Measurements from ENCODE around the gene RPS6KA2. TPM values are rescaled to one million over a fixed set of nuclear protein-coding genes. Genes with fewer than 3 reads are reported as not detected.
A peak's percentile ranks its signal among the peaks of the same experiment; 100 is the strongest.

Gene RPS6KA2
- total RNA-seq, 2 experiments from 2014 or later = 9.3 to 10.9 TPM

DNA sequence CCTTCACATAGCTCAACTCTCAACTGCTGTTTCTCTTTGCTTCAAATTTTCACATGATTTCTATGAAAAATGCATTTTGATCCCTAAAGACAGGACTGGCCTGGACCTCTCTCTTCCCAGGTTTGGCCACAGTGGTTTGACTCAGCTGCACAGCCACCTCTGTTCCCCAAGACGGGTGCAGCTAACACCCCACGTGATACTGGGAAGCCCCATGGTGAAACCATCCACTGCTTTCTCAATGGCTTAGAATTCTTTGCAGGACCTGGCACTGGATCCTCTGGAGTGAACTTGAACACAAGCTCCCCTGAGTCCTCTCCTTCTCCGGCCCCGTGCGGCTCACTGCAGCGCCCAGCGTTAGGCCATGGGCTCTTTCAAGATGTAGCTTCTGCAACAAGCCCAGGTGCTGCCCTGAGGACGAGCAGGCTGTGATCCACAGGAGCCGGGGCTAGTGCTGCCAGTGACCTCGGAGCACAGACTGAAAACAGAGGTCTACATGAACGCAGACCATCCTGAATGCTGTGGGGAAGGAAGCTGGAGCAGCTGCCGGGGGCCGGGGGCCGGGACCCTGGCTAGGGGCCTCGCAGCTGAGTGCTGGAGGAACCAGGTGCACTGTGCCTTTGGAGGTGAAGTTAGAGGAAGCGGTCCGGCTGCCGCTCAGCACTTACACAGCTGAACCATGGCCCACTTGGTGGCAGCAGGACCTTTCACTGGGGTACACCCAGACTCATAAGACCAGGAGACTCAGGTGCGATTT lies 185.5 kb downstream of the RPS6KA2 start:
- H3K4me1 Mint-ChIP-seq = peaks cover 9% of the 10 kb centered on the region
- no peaks in the 10 kb centered on the region for H3K9me3 Mint-ChIP-seq (ENCODE audit: low read depth)
- CTCF ChIA-PET = no interaction called here
- no peaks in the 10 kb centered on the region for H3K36me3 Mint-ChIP-seq (ENCODE audit: low read depth)
- ATAC-seq (no peak), DNase-seq (no peak)
- no peaks in the 10 kb centered on the region for H3K27me3 Mint-ChIP-seq
- intact Hi-C loops (cut with DNase I, micrococcal nuclease) = no loop called here
- no peak overlapping the region for H3K4me3 Mint-ChIP-seq
- no peak overlapping the region for H3K27ac Mint-ChIP-seq
- POLR2A ChIA-PET = no interaction called here

DNA sequence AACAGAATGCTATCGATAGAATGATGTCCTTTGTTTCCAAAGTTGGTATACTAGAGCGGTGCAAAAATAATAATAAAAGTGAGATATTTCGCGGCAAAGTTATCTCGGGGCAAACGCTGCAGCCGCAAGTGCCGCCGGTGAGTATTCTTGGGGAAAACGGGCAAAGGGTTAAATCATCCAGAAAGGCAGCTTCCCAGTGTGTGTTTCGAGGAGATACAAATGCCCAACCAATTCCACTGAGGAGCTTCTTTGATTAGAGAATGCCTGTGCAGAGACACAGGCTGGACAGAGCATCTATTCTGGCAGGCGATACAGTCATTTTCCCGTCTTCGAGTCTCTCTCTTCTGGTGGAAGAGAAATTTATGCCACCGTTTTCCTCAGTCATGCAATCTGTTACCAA lies 186.3 kb downstream of the RPS6KA2 start:
- no peak for ATAC-seq
- Mint-ChIP-seq H3K9me3 (ENCODE audit: low read depth) (no peaks in the 10 kb centered on the region), H3K27me3 (no peaks in the 10 kb centered on the region), H3K36me3 (ENCODE audit: low read depth) (no peaks in the 10 kb centered on the region), H3K4me3 (no peak overlapping the region), H3K4me1 (peaks cover 13% of the 10 kb centered on the region), H3K27ac (no peak overlapping the region)
- intact Hi-C loops (cut with DNase I, micrococcal nuclease) = no loop called here
- no peak for DNase-seq
- CTCF ChIA-PET = no interaction called here
- POLR2A ChIA-PET = no interaction called here

DNA sequence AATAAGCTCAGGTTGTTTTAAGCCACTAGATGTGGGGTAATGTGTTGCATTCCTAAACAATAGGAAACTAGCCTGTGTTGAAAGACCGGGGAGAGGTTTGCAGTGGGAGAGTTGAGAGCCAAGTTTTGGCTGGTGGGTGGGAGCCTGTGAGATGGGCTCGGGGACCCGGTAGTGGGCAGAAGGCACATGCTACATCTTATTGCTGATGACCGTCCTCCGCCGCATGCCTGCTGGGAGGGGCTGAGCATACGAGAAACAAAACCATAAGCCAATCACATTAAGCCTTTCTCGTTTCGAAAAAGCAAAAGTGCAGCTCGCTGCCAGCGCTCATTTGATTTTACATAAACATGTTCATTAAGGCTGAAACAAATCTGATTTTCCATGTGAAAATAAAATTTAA lies 186.9 kb downstream of the RPS6KA2 start:
- CTCF ChIA-PET = no interaction called here
- no peaks in the 10 kb centered on the region for H3K9me3 Mint-ChIP-seq (ENCODE audit: low read depth)
- no peak overlapping the region for H3K4me3 Mint-ChIP-seq
- H3K4me1 Mint-ChIP-seq = peaks cover 18% of the 10 kb centered on the region
- intact Hi-C loops (cut with DNase I, micrococcal nuclease) = no loop called here
- no peaks in the 10 kb centered on the region for H3K27me3 Mint-ChIP-seq
- no peaks in the 10 kb centered on the region for H3K36me3 Mint-ChIP-seq (ENCODE audit: low read depth)
- no peak overlapping the region for H3K27ac Mint-ChIP-seq
- ATAC-seq (no peak), DNase-seq (no peak)
- POLR2A ChIA-PET = no interaction called here

DNA sequence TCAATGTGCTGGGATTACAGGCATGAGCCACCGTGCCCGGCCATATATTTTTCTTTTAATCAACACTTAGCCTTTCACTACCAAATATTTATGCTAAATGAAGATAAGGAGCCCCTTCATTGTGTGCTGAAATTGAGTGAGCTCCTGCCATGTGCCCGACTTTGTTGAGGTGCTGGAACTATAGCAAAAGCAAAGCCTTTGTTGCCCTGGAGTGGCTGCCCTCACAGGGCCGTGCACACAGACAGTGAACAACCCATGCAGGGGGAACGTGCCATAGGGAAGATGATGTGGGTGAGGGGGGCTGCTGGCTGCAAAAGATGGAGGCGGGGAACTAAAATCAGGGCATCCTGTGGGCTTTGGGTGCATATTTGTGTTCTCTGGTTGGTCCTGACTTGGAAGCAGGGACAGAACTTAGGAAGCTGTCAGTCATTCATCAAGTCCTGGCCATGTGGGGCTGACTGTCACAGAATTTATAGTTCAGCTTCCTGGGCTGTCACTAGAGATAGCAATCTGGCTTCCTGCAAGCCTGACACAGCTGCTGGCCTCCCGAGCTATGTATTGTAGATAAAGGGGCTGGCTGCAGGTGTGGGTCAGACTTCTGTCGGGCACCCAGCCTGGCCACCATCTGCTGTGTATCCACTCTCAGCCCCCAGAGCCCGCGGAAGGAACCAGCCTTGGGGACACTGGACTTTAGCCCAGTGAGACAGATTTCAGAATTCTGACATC lies 187.5 kb downstream of the RPS6KA2 start:
- no peak for ATAC-seq
- Mint-ChIP-seq H3K4me1 (peaks cover 18% of the 10 kb centered on the region), H3K4me3 (no peak overlapping the region), H3K27ac (no peak overlapping the region), H3K27me3 (no peaks in the 10 kb centered on the region), H3K9me3 (ENCODE audit: low read depth) (no peaks in the 10 kb centered on the region), H3K36me3 (ENCODE audit: low read depth) (no peaks in the 10 kb centered on the region)
- POLR2A ChIA-PET = no interaction called here
- DNase-seq = no peak
- CTCF ChIA-PET = no interaction called here
- intact Hi-C loops (cut with DNase I, micrococcal nuclease) = no loop called here

DNA sequence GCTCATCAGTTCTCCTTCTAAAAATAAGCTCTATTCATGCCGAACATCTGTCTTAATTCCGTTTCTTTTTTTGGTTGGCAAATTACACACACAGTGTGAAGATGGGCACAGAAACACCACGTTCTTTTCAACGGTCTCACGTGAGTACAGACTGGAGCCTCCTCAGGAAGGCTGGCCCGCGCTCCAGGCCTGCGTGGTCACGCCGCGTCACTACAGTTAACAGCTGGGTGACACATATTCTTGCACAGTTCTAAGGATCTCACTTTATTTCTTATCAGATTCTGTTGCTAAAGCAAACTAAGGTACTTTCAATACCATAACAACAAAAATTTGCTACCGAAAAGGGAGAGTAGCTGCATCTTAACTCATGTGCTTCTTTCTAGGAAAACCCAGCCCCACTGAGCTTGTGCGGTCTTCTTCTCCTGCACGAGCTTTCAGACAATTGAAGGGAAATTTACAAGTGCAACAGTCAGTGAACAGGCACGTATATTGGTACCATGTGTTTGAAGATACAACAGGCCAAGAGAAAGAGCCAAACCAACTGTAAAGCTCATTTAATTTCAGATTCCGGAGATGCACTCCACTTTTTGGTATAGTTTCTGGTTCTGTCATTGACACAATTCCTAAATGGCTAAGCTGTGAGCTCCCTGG lies 188.7 kb downstream of the RPS6KA2 start:
- Mint-ChIP-seq H3K27ac (no peak overlapping the region), H3K9me3 (ENCODE audit: low read depth) (no peaks in the 10 kb centered on the region), H3K36me3 (ENCODE audit: low read depth) (no peaks in the 10 kb centered on the region), H3K4me1 (peaks cover 18% of the 10 kb centered on the region), H3K4me3 (no peak overlapping the region), H3K27me3 (no peaks in the 10 kb centered on the region)
- intact Hi-C loops (cut with DNase I, micrococcal nuclease) = no loop called here
- ChIA-PET CTCF (interaction anchor here (0.7 kb wide), 1 partner anchor 147 kb away, joined by 3 read pairs; no protein-coding TSS in a partner anchor), POLR2A (no interaction called here)
- ATAC-seq (no peak), DNase-seq (no peak)

DNA sequence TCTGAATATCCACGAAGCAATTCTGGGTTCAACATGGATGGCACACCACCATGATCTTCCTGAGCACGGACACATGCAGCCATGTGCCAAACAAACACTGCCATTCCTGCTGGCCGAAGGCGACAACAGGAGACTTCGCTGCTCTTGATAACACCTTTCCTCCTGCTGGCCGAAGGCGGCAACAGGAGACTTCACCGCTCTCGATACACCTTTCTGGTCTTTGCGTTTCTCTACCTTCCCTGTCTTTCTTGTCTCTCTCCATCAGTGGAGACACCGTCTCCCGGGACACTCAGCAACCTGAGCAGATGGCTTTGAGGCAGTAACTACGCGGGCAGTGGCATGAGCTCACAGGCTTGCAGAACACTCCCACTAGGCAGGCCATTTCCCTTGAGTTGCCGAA lies 189.4 kb downstream of the RPS6KA2 start:
- ChIA-PET CTCF (no interaction called here), POLR2A (no interaction called here)
- Mint-ChIP-seq H3K27me3 (no peaks in the 10 kb centered on the region), H3K36me3 (ENCODE audit: low read depth) (no peaks in the 10 kb centered on the region), H3K27ac (no peak overlapping the region), H3K9me3 (ENCODE audit: low read depth) (no peaks in the 10 kb centered on the region), H3K4me1 (peaks cover 18% of the 10 kb centered on the region), H3K4me3 (no peak overlapping the region)
- ATAC-seq = no peak
- intact Hi-C loops (cut with DNase I, micrococcal nuclease) = no loop called here
- no peak for DNase-seq

DNA sequence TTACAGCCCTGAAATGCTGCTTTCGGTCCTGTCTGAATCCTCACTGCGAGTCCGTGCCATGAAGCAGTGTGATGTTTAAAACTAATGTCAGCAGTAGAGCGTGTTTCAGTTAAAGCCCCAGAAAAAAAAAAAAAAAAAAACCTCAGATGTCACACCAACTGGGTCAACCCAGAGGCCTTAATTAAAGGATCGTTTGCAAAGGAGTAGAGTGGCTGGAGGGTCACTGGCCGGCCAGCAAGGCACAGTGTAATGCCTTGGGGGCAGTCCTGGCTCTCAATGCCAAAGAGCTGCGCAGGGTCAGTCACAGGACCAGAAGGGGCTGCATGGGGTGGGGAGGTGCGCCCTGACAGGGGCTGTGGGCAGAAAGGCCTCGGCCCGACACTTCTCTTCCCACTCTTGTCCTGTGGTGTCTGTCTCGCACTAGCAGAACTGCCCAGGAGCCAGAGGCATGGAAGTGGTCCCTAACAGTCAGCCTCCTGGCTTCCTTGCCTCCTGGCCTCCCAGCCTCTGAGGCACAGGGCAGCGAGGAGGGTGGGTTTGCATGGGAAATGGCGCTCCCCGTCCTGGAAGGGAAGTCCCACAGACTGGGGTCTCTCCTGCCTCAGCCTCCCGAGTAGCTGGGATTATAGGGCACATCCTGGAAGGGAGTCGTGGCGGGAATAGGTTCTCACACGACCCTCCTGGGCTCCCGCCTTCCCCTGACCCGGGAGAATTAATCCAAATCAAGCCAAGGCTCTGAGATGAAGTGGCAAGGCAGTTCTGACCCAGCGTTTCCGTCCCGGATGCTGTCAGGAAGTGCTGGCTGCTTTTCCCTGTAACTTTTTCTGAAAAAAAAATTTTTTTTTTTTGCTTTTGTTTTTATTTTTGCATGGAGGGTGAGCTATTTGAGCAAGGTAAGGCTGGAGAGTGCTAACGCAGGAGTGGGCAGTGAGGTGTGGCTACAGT lies 190.6 kb downstream of the RPS6KA2 start:
- intact Hi-C loops (cut with DNase I, micrococcal nuclease) = no loop called here
- ATAC-seq (peak; percentile 8), DNase-seq (no peak)
- peaks cover 18% of the 10 kb centered on the region for H3K4me1 Mint-ChIP-seq
- no peaks in the 10 kb centered on the region for H3K9me3 Mint-ChIP-seq (ENCODE audit: low read depth)
- H3K27ac Mint-ChIP-seq = peak overlapping the region; percentile 48
- CTCF ChIA-PET = interaction anchor here (0.6 to 0.8 kb wide), 2 partner anchors 40 to 671 kb away, joined by 3 to 4 read pairs; no protein-coding TSS in a partner anchor
- POLR2A ChIA-PET = interaction anchor here (0.9 kb wide), 1 partner anchor 9 kb away, joined by 5 read pairs; no protein-coding TSS in a partner anchor
- no peaks in the 10 kb centered on the region for H3K36me3 Mint-ChIP-seq (ENCODE audit: low read depth)
- no peaks in the 10 kb centered on the region for H3K27me3 Mint-ChIP-seq
- no peak overlapping the region for H3K4me3 Mint-ChIP-seq

DNA sequence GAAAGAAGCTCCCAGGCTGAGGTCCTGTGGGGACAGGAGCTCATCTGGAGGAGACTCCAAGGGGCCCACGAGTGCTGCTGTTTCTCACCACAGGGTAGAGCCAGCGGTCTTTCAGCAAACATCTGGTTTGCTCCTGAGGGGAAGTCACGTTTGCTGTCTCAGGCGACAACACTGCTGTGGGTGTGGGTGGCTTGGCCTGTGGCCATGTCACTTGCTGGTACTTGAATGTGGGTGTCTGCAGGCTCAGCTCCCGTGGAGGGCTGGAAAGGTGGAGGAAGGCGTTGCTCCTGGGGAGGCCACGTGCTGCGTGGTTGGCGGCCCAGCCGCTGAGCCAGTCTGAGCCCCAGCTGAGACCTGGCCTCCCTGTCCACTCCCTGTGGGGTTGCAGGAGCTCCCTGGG lies 191.5 kb downstream of the RPS6KA2 start:
- ATAC-seq = peak; percentile 58
- H3K27me3 Mint-ChIP-seq = no peaks in the 10 kb centered on the region
- intact Hi-C loops (cut with DNase I, micrococcal nuclease) = no loop called here
- H3K27ac Mint-ChIP-seq = no peak overlapping the region
- CTCF ChIA-PET = interaction anchor here (0.7 to 1.1 kb wide), 3 partner anchors 41 to 92 kb away, joined by 3 to 4 read pairs (median 3); no protein-coding TSS in a partner anchor
- POLR2A ChIA-PET = interaction anchor here (0.9 kb wide), 1 partner anchor 10 kb away, joined by 5 read pairs; no protein-coding TSS in a partner anchor
- DNase-seq = peak; percentile 51
- H3K4me3 Mint-ChIP-seq = no peak overlapping the region
- peaks cover 18% of the 10 kb centered on the region for H3K4me1 Mint-ChIP-seq
- H3K36me3 Mint-ChIP-seq (ENCODE audit: low read depth) = peaks cover under 1% of the 10 kb centered on the region
- no peaks in the 10 kb centered on the region for H3K9me3 Mint-ChIP-seq (ENCODE audit: low read depth)

DNA sequence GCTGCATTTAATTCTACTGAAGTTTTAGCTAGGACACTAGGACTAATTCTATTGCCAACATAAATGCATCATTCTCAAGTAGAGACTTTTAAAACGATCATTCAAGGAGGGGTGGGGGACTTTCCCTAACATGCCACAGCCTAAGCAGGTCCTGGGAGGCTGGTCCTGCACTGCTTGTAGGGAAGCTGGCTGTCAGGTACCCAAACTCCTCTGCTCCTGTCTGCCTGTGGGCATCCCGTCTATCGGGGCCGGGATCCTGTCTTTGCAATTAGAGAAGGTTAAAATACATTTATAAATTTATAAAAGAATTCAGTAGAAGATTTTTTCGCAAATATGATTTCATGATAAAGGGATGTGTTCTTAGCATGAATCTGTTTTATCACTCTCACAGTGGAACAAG lies 192.7 kb downstream of the RPS6KA2 start:
- Mint-ChIP-seq H3K27ac (no peak overlapping the region), H3K4me3 (no peak overlapping the region), H3K4me1 (peaks cover 10% of the 10 kb centered on the region), H3K9me3 (ENCODE audit: low read depth) (no peaks in the 10 kb centered on the region), H3K36me3 (ENCODE audit: low read depth) (peaks cover 3% of the 10 kb centered on the region), H3K27me3 (no peaks in the 10 kb centered on the region)
- ATAC-seq (no peak), DNase-seq (no peak)
- intact Hi-C loops (cut with DNase I, micrococcal nuclease) = no loop called here
- ChIA-PET CTCF (interaction anchor here (1.1 kb wide), 1 partner anchor 10 kb away, joined by 3 read pairs; no protein-coding TSS in a partner anchor), POLR2A (no interaction called here)

DNA sequence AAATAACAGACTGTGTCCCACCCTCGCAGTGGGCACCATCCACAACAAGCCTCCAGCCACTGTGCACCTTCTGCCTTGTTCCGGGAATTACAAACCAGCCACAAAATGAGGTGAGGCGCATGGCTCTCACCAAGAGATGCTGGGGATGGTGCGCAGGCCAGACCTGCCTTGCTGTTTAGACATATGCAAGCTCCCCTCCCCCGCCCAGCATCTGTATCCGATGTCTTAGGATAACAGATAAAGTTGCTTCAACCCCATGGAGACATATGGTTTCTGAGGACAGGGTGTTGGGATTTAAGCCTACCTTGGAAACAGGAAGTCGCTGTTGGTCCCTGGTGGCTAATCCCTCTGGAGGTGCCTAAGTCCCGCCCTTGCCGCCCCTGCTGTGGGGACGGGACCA lies 194.0 kb downstream of the RPS6KA2 start:
- H3K27me3 Mint-ChIP-seq = no peaks in the 10 kb centered on the region

DNA sequence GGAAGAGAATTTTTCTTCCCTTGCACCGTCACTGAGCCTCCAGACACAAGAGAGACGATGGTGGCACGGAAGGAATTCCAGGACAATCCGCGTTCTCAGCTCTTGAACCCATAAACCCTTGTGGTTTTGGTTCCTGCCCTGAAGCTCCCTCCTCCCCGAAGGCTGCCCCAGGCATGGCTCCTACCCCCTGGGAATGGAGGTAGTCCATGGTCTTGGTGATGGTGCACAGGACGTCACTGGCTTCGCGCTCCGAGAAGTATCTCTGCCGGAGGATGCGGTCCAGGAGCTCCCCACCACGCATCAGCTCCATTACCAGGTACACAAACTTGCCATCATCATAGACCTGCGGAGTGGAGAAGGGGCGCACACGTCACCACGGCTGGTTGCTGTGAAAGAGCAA lies 196.8 kb downstream of the RPS6KA2 start:
- DNase-seq = no peak

More for the DNA sequence above, 194.0 kb downstream of the RPS6KA2 start:
- Mint-ChIP-seq H3K9me3 (ENCODE audit: low read depth) (peaks cover 2% of the 10 kb centered on the region), H3K27ac (no peak overlapping the region), H3K4me1 (peaks cover 9% of the 10 kb centered on the region), H3K36me3 (ENCODE audit: low read depth) (peaks cover 8% of the 10 kb centered on the region), H3K4me3 (no peak overlapping the region)
- ChIA-PET POLR2A (no interaction called here), CTCF (interaction anchor here (1.5 kb wide), 1 partner anchor 12 kb away, joined by 3 read pairs; no protein-coding TSS in a partner anchor)
- intact Hi-C loops (cut with DNase I, micrococcal nuclease) = no loop called here
- ATAC-seq (no peak), DNase-seq (no peak)

More for the DNA sequence above, 196.8 kb downstream of the RPS6KA2 start:
- H3K36me3 Mint-ChIP-seq (ENCODE audit: low read depth) = peaks cover 8% of the 10 kb centered on the region
- intact Hi-C loops (cut with DNase I, micrococcal nuclease) = no loop called here
- H3K27me3 Mint-ChIP-seq = no peaks in the 10 kb centered on the region
- peaks cover under 1% of the 10 kb centered on the region for H3K4me1 Mint-ChIP-seq
- CTCF ChIA-PET = no interaction called here
- peaks cover 2% of the 10 kb centered on the region for H3K9me3 Mint-ChIP-seq (ENCODE audit: low read depth)
- no peak overlapping the region for H3K4me3 Mint-ChIP-seq
- POLR2A ChIA-PET = no interaction called here
- H3K27ac Mint-ChIP-seq = no peak overlapping the region
- no peak for ATAC-seq

All from activated CD4-positive, alpha-beta T cell treated with anti-CD3 and anti-CD28 coated beads for 36 hours (primary cell).